ENCODE results near the gene STON2. TPM values are rescaled to one million over a fixed set of nuclear protein-coding genes. Genes with fewer than 3 reads are reported as not detected.

The STON2 gene
- total RNA-seq, 2 donors from 2014 or later, result 12.7 to 23.8 TPM

DNA sequence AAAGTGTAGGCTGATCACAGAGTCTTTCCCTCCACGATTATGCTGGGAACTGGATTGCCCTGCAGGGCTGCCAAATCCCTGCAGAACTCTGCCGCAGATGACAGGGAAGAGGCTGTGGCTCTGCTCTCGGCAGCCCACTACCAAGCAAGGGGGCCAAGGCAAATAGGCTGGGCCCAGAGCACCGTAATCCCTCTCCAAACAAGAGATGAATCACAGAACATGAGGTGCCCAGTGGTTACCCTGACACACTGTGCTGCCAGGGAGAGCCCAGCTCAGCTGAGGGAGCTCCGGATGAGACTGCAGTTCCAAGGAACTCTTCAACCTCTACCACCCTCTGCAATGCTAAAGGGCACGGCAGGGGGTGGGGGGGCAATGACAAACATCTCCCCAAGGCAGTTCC, 33.9 kb downstream of the STON2 start:
- no peaks in the 10 kb centered on the region for H3K9me3 ChIP-seq
- DNase-seq (ENCODE audit: low spot score), result peak; percentile 34
- H3K27me3 ChIP-seq (replicated peaks; ENCODE audit: insufficient read depth), result no peaks in the 10 kb centered on the region
- TF ChIP-seq POLR2A (IDR thresholded peaks at IDR 0.05) (no peak), POLR2AphosphoS5 (IDR thresholded peaks at IDR 0.05) (peak; percentile 24), CTCF (IDR thresholded peaks at IDR 0.05) (no peak)
- WGBS, result 42% methylated on average over 5 of the region's 6 CpGs
- no peaks in the 10 kb centered on the region for H3K4me1 ChIP-seq (replicated peaks)
- H3K36me3 ChIP-seq, result no peaks in the 10 kb centered on the region
- intact Hi-C loops (cut with DNase I), result no loop called here
- H3K4me3 ChIP-seq, result no peak overlapping the region
- H3K27ac ChIP-seq, result no peak overlapping the region

- DNase-seq (ENCODE audit: low spot score), result no peak
- WGBS, result 23% methylated on average over 4 of the region's 4 CpGs
Measured at GRCh38 chr14:81363746-81364378, 36.3 kb downstream of the STON2 start.

GRCh38 chr14:81353691-81354323, 46.3 kb downstream of the STON2 start:
- H3K4me1 ChIP-seq (replicated peaks), result no peaks in the 10 kb centered on the region
- H3K27me3 ChIP-seq (replicated peaks; ENCODE audit: insufficient read depth), result no peaks in the 10 kb centered on the region
- no peak for DNase-seq (ENCODE audit: low spot score)
- no peak overlapping the region for H3K27ac ChIP-seq
- no peak overlapping the region for H3K4me3 ChIP-seq
- intact Hi-C loops (cut with DNase I), result no loop called here
- TF ChIP-seq CTCF (IDR thresholded peaks at IDR 0.05), result no peak
- TF ChIP-seq POLR2A (IDR thresholded peaks at IDR 0.05), result no peak
- TF ChIP-seq POLR2AphosphoS5 (IDR thresholded peaks at IDR 0.05), result no peak
- 92% methylated on average over 5 of the region's 5 CpGs for WGBS
- no peaks in the 10 kb centered on the region for H3K36me3 ChIP-seq
- H3K9me3 ChIP-seq, result no peaks in the 10 kb centered on the region

More at GRCh38 chr14:81363746-81364378, 36.3 kb downstream of the STON2 start:
- Histone ChIP-seq H3K36me3 (no peaks in the 10 kb centered on the region), H3K9me3 (no peaks in the 10 kb centered on the region), H3K27ac (no peak overlapping the region), H3K27me3 (replicated peaks; ENCODE audit: insufficient read depth) (no peaks in the 10 kb centered on the region), H3K4me1 (replicated peaks) (no peaks in the 10 kb centered on the region), H3K4me3 (no peak overlapping the region)
- TF ChIP-seq CTCF (IDR thresholded peaks at IDR 0.05) (no peak), POLR2AphosphoS5 (IDR thresholded peaks at IDR 0.05) (peak; percentile 23), POLR2A (IDR thresholded peaks at IDR 0.05) (no peak)
- intact Hi-C loops (cut with DNase I), result no loop called here

- WGBS, result 60% methylated on average over 2 of the region's 2 CpGs
- no peaks in the 10 kb centered on the region for H3K27me3 ChIP-seq (replicated peaks; ENCODE audit: insufficient read depth)
- H3K4me1 ChIP-seq (replicated peaks), result no peaks in the 10 kb centered on the region
- no peak overlapping the region for H3K27ac ChIP-seq
- no peak for DNase-seq (ENCODE audit: low spot score)
- TF ChIP-seq POLR2A (IDR thresholded peaks at IDR 0.05), result no peak
- TF ChIP-seq CTCF (IDR thresholded peaks at IDR 0.05), result no peak
- TF ChIP-seq POLR2AphosphoS5 (IDR thresholded peaks at IDR 0.05), result no peak
- no peaks in the 10 kb centered on the region for H3K36me3 ChIP-seq
- intact Hi-C loops (cut with DNase I), result no loop called here
- H3K4me3 ChIP-seq, result no peak overlapping the region
- H3K9me3 ChIP-seq, result no peaks in the 10 kb centered on the region
Measured at GRCh38 chr14:81352413-81352812, 47.7 kb downstream of the STON2 start.

DNA sequence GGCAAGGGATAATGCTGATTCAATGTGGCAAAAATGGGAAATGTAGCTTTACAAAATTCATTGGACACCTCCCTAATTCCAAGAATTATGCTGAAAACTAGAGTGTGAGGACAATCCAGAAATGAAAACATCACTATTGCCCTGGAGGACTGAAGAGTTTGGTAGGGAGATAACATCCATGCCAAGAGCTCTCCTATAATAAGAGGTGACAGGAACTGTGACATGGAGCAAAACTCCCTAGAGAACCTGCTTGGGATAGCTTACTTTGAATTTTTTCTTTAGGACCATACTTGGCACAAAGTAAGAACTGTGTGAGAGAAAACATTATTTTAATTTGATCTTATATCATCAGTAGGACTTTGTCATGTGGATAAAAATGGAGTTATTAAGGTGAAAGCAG, 48.9 kb downstream of the STON2 start:
- TF ChIP-seq POLR2AphosphoS5 (IDR thresholded peaks at IDR 0.05) (no peak), POLR2A (IDR thresholded peaks at IDR 0.05) (no peak), CTCF (IDR thresholded peaks at IDR 0.05) (no peak)
- intact Hi-C loops (cut with DNase I), result no loop called here

More for the DNA sequence above, 48.9 kb downstream of the STON2 start:
- H3K27me3 ChIP-seq (replicated peaks; ENCODE audit: insufficient read depth), result no peaks in the 10 kb centered on the region
- no peak overlapping the region for H3K27ac ChIP-seq
- no peak for DNase-seq (ENCODE audit: low spot score)
- no peaks in the 10 kb centered on the region for H3K4me1 ChIP-seq (replicated peaks)
- no peaks in the 10 kb centered on the region for H3K36me3 ChIP-seq
- no peaks in the 10 kb centered on the region for H3K9me3 ChIP-seq
- H3K4me3 ChIP-seq, result no peak overlapping the region

Data from prostate gland (tissue), 2 donors.